Epithelial cell of prostate (primary cell): ENCODE data around the gene SLC12A9.
A peak's percentile ranks its signal among the peaks of the same experiment; 100 is the strongest.

Experiments
- DNase-seq: peaks from one replicate; pipeline ENCODE4 v3.0.0-alpha.2; 2011; ENCODE audit warnings: low read depth, low spot score
- H3K27ac ChIP-seq: fragments of 450-650 bp; 2 replicates; pipeline ENCODE4 v1.5.1; 2017; ENCODE audit warnings: mild to moderate bottlenecking

The SLC12A9 gene

GRCh38 chr7:100882201-100882600, 29.7 kb downstream of the SLC12A9 start:
- no peak for DNase-seq
- H3K27ac ChIP-seq, result no peak overlapping the region

DNA sequence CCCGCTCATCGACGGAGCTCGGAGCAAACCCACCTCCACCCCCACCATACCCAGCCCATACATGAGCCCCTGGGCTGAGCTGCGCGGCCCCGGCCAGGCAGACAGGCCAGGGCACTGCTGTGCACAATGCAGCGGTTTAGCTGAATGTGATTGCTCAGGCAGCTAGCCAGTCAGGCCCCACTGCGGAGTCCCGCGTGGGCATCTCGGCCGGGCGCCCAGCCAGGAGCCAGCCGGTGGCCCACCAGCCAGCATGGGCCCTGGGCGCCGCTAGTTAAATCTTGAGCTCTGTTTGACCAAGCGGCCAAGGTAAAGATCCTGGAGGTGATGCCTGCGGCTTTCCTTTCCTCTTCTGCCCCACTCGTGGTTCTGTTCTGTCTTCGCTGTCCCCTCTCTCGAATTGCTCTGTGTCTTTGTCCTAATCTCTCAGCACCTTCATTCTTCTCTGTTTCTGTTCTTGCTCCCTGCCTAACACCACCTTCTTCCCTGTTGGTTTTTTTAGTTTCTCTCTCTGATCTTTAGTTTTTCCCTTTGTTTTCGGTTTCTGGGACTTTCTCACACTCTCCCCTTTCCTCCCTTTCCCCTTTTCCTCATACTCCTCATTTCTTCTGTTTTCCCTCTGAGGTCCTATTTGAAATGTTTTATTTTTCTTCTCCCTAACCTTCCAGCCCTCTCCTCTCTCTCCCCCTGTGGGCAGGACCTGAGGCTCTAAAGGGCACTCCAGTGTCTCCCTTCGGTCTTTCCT, 30.4 kb downstream of the SLC12A9 start:
- no peak overlapping the region for H3K27ac ChIP-seq

DNA sequence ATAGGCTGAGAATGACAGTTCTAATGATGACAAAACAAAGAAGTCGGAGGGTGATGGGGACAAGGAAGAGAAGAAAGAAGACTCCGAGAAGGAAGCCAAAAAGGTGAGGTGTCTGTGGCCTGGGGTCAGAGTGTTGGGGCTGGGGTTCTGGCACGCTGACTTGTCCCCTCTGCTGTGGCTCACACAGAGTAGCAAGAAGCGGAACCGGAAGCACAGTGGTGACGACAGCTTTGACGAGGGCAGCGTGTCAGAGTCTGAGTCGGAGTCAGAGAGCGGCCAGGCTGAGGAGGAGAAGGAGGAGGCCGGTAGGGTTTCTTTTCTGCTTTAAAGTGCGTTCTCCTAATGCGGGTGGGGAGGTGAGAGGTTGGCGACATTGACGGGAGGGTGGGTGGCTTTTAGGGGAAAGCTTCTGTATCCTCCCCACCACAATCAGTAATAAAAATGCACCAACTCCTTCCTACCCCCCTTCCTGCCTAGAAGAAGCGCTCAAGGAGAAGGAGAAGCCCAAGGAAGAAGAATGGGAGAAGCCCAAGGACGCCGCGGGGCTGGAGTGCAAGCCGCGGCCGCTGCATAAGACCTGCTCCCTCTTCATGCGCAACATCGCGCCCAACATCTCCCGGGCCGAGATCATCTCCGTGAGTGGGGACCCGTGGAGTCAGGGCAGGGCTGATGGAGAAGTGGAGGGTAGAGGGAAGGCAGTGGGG, 32.4 kb downstream of the SLC12A9 start:
- no peak overlapping the region for H3K27ac ChIP-seq
- DNase-seq, result no peak

More for the DNA sequence above, 30.4 kb downstream of the SLC12A9 start:
- DNase-seq, result no peak

GRCh38 chr7:100885440-100886141, 33.1 kb downstream of the SLC12A9 start:
- no peak for DNase-seq
- H3K27ac ChIP-seq, result no peak overlapping the region

- no peak overlapping the region for H3K27ac ChIP-seq
These were observed 33.8 kb downstream of the SLC12A9 start for GRCh38 chr7:100886142-100886935.

GRCh38 chr7:100886936-100887515, 34.5 kb downstream of the SLC12A9 start:
- no peak overlapping the region for H3K27ac ChIP-seq
- no peak for DNase-seq

More at GRCh38 chr7:100886142-100886935, 33.8 kb downstream of the SLC12A9 start:
- DNase-seq, result no peak

GRCh38 chr7:100887516-100888290, 35.2 kb downstream of the SLC12A9 start:
- no peak for DNase-seq
- peak overlapping the region; percentile 94 for H3K27ac ChIP-seq

DNA sequence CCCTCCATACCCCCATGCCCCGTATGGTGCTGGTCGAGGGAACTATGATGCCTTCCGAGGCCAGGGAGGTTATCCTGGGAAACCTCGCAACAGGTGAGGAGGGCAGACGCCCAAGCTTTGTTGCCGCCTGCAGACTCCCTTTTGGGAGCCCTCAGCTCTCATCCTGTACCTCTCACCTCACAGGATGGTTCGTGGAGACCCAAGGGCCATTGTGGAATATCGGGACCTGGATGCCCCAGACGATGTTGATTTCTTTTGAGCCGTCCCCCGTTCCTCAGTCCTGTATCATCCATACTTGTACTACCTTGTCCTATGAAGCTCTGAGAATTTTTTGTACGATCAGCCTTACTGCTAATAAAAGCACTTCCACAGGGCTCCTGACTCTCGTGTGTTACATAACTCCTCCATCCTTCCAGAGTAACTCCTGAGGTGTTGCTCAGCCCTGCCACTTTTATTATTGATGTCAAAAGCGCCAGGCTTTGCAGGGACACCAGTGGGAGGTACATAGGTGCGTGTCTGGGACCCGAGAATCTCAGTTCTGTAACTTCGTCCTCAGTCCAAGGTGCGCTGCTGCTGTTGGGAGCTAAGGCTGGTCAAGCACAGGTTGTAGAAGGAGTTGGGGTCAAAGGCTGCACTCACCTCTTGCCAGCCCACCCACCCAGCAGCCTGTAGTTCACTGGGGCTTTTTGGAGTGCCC, 35.9 kb downstream of the SLC12A9 start:
- no peak for DNase-seq
- peak overlapping the region; percentile 94 for H3K27ac ChIP-seq

DNA sequence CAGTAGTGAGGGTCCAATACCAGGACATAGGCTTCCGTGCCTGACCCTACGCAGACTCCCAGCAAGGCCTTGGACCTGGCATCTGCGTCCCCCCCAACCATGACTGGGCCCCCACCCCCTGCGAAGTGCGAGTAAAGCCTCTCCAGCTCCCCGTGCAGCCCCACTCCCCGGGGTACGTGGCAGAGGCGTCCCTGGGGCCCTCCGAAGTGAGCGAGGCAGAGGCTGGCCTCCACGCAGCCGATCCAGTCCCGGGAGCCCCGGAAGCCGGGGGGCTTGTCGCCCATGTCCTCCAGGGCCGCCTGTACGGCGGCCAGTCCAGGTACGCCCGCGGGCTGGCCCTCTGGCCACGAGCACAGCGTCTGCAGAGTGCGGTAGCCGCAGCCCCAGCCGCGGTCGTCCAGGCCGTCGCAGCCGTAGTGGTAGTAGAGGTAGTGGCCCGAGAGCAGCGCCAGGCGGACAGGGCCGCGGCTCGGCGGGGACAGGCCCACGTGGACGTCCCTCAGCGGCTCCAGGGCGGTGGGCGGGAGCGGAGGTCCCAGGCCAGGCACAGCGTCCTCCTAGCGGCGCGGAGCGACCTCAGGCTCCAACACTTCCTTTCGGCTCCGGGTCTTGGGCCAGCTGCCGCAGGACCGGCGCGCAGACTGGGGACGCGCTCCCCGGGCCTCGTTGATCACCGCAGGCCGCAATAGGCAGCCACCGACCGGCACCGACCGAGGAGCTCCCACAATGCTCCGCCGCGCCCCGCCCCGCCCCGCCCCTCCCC, 36.7 kb downstream of the SLC12A9 start, which contains the start of gene UFSP1:
TSS of gene UFSP1 (minus strand) at position 728 of the 763 bp plus-strand sequence. CDS start at position 284, 444 bp downstream.
- H3K27ac ChIP-seq, result peak within 1 kb of the TSS; percentile 94

GRCh38 chr7:100890653-100891567, 38.4 kb downstream of the SLC12A9 start:
- H3K27ac ChIP-seq, result peak overlapping the region; percentile 94
- no peak for DNase-seq

More for the DNA sequence above, 36.7 kb downstream of the SLC12A9 start, which contains the start of gene UFSP1:
- no peak for DNase-seq

DNA sequence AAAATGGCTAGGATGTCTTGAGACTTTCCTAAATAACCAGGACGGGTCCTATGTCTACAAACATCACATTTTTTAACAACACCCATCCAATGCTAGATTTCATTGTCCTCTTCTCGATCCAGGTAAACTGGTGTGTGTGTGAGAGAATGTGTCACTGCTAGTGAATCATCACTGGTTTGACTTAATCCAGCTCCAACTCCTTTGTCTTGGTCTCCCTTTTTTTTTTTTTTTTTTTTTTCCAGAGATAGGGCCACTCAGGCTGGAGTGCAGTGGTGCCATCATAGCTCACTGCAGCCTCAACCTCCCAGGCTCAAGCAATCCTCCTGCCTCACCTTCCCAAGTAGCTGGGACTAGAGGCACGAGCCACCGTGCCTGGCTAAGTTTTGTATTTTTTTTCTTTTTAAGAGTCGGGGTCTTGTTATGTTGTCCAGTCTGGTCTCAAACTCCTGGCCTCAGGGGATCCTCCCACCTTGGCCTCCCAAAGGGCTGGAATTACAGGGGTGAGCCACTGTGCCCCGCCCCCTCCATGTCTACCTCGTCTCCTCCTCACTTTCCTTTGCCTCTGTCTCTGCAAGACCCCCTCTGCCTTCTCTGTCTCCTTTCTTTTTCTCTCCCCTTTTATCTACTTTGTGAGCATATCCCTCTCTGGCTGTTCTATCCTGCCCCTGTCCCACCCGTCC, 39.2 kb downstream of the SLC12A9 start:
- DNase-seq, result peak; percentile 73
- peak overlapping the region; percentile 94 for H3K27ac ChIP-seq

DNA sequence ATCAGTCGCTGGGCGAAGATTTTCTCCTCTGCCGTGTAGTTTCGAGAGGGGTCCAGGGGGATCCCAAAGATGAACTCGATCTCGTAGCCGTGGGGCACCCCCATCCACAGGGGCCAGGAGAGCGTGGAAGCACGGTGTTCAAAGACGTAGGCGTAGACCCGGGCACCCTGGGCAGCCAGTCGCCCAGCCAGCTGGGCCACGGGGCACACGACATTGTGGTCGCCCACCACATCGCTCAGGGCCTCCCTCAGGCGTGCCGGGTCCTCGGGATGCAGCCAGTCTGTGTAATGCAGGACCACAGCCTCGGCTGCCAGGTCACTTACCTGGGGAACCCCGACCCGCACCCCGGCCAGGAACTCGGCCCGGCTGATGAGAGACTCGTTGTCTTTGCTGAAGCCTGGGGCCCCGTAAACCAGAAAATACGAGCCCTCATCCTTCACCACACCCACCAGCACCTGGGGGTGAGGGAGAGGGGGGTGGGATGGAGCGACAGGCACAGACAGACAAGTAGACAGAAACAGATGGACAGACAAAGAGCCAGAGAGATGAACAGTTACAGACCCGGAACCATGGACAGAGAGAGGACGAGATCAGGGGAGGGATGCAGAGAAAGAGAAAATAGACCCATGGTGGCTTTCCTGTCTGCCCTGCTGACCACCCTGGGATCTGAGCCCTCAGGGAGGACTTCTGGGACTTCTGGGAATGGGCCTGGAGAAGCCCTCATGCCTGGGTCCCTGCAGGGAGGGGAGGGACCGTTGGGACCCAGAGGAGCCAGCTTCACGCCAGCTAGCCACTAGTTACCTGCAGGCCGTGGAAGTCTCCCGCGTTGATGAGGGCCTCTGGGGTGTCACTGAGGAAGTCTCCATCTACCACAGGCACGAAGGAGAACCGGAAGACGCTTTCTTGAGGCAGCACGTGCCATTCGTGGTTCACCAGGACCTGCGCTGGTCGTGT, 40.1 kb downstream of the SLC12A9 start:
- H3K27ac ChIP-seq, result no peak overlapping the region
- no peak for DNase-seq

- DNase-seq, result no peak
- H3K27ac ChIP-seq, result no peak overlapping the region
These were observed 40.9 kb downstream of the SLC12A9 start for GRCh38 chr7:100893318-100893895.

DNA sequence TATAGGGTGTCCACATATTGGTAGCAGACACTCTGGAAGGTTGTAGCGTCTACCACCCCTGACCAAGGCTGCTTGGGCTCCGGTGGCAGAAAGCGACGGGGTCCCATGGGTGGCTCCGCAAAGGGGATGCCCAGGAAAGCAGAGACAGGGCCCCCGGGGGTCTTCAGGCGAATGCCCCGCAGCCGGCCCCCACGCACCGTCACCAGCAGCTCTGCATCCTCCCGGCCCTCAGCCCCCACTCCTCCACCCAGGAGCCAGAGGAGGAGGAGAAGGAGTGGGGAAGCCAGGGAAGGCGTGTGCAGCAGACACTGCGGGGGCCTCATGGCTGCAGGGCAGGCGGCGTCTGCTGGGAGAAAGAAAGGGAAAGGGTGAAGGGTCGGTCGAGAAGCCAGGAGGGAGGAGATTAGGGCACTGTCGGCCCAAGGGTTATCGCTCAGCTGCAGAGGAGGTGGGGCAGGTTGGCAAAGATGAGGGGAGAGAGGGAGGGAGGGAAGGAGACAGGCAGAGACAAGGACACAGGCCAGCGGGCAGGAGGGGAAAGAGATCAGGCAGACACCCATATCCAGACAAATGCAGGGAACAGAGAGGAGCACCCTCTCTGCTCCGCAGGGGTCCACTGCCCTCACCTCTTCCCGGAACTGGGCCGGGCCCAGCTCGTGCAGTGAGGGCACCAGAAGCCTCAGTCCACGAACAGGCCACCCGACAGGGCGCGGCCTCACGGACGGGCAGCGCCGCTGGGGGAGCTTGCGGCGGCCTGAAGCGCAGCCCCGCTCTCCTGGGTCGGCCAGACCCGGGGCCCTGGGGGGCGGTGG, 41.6 kb downstream of the SLC12A9 start:
- no peak for DNase-seq
- H3K27ac ChIP-seq, result no peak overlapping the region
